Superior temporal gyrus (tissue), 1 donor: Measurements from ENCODE around the gene SNAP29.
"Not testable (repeated sequence)": the region's sequence is repeated elsewhere in the genome, so short reads cannot be mapped to it uniquely, and the experiment has no call there.

ENCODE experiments used
- DNase-seq: peaks from one replicate; pipeline ENCODE4 v3.0.0-alpha.2; 2016; ENCODE audit errors: extremely low spot score

Gene SNAP29

GRCh38 chr22:20930435-20930834 is 71.6 kb downstream of the SNAP29 start:
- DNase-seq: not testable (repeated sequence)

GRCh38 chr22:20931126-20931654 is 72.4 kb downstream of the SNAP29 start:
- no peak for DNase-seq

GRCh38 chr22:20933910-20934309 is 75.1 kb downstream of the SNAP29 start:
- no peak for DNase-seq

- DNase-seq: not testable (repeated sequence)
Measured at GRCh38 chr22:20935049-20935448, 76.2 kb downstream of the SNAP29 start.

DNA sequence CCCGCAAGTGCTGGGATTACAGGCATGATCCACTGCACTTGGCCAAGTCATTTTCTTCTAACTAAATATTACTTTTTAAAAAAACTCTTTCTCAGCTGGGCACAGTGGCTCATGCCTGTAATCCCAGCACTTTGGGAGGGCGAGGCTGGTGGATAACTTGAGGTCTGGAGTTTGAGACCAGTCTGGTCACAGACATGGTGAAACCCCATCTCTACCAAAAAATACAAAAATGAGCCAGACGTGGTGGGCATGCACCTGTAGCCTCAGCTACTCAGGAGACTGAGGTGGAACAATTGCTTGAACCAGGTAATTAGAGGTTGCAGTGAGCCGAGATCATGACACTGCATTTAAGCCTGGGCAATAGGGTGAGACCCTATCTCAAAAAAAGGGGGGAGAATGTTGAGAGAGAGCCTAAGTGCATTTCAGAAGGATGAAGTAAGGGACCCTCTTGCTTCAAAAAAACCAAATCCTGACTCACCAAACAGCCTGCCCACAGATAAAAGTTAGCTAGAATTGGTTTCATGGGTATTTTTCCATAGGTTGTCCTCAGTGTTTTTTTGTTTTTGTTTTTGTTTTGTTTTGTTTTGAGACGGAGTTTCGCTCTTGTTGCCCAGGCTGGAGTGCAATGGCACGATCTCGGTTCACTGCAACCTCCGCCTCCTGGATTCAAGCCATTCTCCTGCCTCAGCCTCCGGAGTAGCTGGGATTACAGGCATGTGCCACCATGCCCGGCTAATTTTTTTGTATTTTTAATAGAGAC is 77.2 kb downstream of the SNAP29 start:
- not testable (repeated sequence) for DNase-seq

DNA sequence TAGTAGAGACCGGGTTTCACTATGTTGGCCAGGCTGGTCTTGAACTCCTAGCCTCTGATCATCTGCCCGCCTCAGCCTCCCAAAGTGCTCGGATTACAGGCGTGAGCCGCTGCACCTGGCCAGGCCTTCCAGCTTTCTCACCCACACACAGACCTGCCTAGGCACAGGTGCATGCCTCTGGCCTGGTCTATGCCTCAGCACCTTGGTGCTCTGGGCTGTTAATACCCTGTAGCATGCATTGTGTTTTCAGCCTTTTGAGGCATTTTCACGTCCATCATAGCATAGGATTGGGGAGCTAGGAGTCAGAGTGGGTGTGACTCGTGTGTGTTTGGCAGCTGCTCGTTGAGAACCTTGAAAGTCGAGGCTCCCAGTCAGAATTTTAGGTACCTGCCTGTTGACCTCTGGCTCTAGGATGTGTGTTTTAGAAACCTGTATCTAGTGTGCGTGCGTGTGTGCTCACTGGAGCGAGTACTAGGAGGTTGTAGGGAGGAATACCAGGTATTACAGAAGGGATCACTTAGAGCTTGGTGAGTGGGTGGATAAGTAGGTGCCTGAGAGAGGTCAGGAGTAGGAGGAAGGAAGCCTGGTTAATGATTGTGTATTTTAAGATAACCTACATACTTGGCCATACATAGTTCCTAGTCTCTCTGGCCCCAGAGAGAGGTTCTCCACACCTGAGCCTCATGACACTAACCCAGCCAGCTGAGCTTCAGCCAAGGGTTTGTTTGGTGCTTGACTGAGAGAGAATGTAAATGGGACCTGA is 78.4 kb downstream of the SNAP29 start:
- DNase-seq: no peak

GRCh38 chr22:20937794-20938671 is 79.2 kb downstream of the SNAP29 start:
- no peak for DNase-seq

GRCh38 chr22:20939457-20940185 is 80.8 kb downstream of the SNAP29 start:
- DNase-seq: not testable (repeated sequence)

DNA sequence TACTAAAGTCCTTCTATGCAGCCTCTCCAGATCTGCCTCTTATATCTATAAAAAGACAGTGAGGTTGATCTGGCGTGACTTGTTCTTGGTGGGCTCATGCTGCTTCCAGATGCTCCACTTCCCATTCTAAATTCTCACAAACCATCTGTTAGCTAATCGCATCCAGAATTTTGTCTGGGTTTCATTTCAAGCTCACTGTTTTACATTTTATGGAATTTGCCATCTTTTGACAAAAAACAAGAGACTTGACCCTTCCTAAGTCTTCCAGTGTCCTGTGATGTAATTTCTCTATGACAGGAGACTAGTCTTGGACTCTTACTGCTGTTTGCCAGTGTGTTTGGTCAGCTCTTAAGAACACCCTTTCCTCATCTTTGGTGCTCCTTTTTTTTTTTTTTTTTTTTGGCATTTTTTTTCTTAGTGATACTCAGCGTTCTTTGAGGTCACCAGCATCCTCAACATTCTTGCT is 81.4 kb downstream of the SNAP29 start:
- DNase-seq: no peak
